Kidney epithelial cell (primary cell): Measurements from ENCODE around the gene SECTM1. TPM values are rescaled to one million over a fixed set of nuclear protein-coding genes. Genes with fewer than 3 reads are reported as not detected.

Experiments
- DNase-seq: peaks from one replicate; pipeline ENCODE4 v3.0.0-alpha.2; 2010; ENCODE audit warnings: low read depth
- H3K27me3 ChIP-seq: 2 replicates; pipeline ENCODE4 v1.6.0; 2011; ENCODE audit warnings: low read length; ENCODE audit not compliant: control insufficient read depth, insufficient read depth
- H3K36me3 ChIP-seq: 2 replicates; pipeline ENCODE4 v1.5.1; 2011; ENCODE audit warnings: low read length; ENCODE audit not compliant: control insufficient read depth, insufficient read depth
- H3K4me3 ChIP-seq: 2 replicates; pipeline ENCODE4 v1.5.1; 2011; ENCODE audit warnings: low read depth, mild to moderate bottlenecking, control low read depth, low read length
- total RNA-seq: library from RNA; depleted of rRNA; stranded (reverse); fragments of >200 nt; gene quantifications from 2 replicates; pipeline ENCODE4 v1.2.3, GENCODE V29; 2015
- TF ChIP-seq, protein P1 (sequence below): IDR thresholded peaks from 2 replicates; pipeline ENCODE4 v1.5.1; 2011; ENCODE audit warnings: mild to moderate bottlenecking, moderate library complexity, low read length, control low read depth, inconsistent platforms; ENCODE audit not compliant: insufficient read depth, poor library complexity, severe bottlenecking

Gene SECTM1
- total RNA-seq, 1 donor from 2014 or later: not detected

DNA sequence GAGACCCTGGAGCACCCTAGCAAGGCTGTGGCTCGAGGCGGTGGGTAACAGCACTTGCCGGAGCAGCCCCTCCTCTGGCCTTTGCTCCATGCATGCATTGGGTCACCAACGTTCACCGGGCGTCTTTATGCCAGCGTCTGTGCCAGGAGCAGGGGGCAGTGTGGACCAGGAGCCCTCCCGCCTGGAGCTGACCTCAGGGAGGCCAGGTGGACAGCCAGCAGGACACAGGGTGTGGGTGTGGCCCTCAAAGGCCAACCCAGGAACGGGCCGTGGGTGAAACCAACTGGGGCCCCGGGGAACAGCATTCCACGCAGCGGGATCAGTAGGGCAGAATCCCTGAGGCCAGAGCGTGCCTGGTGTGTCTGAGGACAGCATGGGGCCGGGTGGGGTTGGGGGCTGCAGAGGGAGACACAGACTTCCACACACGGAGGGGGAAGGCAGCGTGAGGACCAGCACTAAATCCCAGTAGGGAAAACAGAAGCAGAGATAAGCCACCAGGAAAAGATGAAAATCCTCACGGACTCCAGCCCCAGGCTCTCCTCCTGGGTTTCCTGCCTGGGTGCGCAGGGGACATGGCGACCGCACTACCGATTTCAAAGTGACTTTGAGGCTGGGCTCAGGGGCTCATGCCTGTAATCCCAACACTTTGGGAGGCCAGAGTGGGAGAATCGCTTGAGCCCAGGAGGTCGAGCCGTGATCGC lies 13.3 kb downstream of the SECTM1 start:
- H3K27me3 ChIP-seq: peaks cover 37% of the 10 kb centered on the region
- no peak overlapping the region for H3K4me3 ChIP-seq
- TF ChIP-seq, protein P1, sequence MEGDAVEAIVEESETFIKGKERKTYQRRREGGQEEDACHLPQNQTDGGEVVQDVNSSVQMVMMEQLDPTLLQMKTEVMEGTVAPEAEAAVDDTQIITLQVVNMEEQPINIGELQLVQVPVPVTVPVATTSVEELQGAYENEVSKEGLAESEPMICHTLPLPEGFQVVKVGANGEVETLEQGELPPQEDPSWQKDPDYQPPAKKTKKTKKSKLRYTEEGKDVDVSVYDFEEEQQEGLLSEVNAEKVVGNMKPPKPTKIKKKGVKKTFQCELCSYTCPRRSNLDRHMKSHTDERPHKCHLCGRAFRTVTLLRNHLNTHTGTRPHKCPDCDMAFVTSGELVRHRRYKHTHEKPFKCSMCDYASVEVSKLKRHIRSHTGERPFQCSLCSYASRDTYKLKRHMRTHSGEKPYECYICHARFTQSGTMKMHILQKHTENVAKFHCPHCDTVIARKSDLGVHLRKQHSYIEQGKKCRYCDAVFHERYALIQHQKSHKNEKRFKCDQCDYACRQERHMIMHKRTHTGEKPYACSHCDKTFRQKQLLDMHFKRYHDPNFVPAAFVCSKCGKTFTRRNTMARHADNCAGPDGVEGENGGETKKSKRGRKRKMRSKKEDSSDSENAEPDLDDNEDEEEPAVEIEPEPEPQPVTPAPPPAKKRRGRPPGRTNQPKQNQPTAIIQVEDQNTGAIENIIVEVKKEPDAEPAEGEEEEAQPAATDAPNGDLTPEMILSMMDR: no peak
- no peaks in the 10 kb centered on the region for H3K36me3 ChIP-seq
- no peak for DNase-seq

DNA sequence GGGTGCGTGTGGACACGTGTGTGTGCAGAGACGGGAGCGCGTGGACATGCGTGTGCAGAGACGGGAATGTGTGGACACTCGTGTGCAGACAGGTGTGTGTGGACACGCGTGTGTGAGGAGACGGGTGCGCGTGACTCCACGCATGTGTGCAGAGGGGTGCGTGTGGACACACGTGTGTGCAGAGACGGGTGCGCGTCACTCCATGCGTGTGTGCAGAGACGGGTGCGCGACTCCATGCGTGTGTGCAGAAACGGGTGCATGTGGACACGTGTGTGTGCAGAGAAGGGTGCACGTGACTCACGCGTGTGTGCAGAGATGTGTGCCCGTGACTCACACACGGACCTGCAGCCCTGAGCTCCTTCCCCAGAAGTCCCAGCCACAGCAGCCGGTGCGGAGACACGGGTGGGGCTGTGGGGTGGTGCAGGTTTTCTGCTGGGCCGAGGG lies 13.9 kb downstream of the SECTM1 start:
- no peaks in the 10 kb centered on the region for H3K36me3 ChIP-seq
- no peak for DNase-seq
- no peak overlapping the region for H3K4me3 ChIP-seq
- H3K27me3 ChIP-seq: peaks cover 40% of the 10 kb centered on the region
- TF ChIP-seq, protein P1: no peak

DNA sequence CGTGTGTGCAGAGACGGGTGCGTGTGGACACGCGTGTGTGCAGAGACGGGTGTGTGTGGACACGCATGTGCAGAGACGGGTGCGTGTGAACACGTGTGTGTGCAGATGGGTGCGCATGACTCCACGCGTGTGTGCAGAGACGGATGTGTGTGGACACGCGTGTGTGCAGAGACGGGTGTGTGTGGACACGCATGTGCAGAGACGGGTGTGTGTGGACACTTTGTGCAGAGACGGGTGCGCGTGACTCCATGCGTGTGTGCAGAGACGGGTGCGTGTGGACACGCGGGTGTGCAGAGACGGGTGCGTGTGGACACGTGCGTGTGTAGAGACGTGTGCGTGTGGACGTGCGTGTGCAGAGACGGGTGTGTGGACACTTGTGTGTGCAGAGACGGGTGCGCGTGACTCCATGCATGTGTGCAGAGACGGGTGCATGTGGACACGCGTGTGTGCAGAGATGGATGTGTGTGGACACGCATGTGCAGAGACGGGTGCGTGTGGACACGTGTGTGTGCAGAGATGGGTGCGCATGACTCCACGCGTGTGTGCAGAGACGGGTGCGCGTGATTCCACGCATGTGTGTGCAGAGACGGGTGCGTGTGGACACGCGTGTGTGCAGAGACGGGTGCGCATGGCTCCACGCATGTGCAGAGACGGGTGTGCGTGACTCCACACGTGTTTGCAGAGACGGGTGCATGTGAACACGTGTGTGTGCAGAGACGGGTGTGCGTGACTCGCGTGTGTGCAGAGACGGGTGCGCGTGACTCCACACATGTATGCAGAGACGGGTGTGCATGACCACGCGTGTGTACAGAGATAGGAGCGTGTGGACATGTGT lies 14.6 kb downstream of the SECTM1 start:
- DNase-seq: no peak
- H3K27me3 ChIP-seq: peaks cover 44% of the 10 kb centered on the region
- H3K4me3 ChIP-seq: no peak overlapping the region
- TF ChIP-seq, protein P1: no peak
- no peaks in the 10 kb centered on the region for H3K36me3 ChIP-seq

DNA sequence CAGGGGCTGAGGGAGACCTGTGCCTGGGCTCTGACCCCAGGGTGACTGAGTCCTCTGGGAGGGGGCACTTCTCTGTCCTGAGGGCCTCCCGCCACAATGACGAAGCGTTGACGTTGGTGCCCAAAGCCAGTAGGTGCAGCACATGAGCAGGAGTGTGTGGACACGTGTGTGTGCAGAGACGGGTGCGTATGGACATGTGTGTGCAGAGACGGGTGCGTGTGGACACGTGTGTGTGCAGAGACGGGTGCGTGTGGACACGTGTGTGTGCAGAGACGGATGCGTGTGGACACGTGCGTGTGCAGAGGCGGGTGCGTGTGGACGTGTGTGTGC lies 15.4 kb downstream of the SECTM1 start:
- peaks cover 44% of the 10 kb centered on the region for H3K27me3 ChIP-seq
- no peak overlapping the region for H3K4me3 ChIP-seq
- no peaks in the 10 kb centered on the region for H3K36me3 ChIP-seq
- no peak for DNase-seq
- TF ChIP-seq, protein P1: no peak

DNA sequence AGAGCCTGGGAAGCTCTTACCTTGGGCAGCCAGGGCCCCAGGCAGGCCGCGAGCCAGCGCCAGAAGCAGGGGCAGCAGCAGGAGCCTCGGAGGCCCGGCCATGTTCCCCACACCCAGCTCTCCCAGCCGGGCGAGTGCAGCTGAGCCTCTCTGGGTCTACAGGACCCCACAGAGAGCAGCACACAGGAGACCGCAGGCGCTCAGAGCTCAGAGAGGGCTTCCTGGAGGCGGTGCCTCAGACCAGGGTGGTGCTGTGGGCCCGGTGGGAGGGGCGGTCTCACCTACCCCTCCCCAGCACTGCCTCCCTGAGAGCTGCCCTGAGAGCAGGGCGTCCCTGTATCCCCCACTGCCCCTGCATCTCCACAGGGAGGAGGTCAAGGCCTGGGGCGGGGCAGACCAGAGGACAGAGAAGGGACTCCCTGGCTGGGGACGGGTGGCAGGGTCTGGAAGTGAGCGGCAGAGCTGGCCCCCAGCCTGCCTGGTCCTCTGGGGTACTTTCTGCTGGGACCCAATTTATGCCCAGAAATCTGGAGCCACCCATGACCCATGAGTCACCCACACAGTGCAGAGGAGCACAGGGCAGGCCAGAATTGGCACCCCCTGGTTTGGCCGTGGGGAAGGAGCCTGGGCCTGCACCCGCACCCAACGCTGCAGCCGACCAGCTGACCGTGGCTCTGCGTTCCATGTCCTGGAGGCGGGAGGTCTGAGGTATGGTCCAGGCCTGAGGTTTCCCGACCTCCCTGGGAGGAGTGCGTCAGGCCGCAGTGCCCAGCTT lies 16.0 kb downstream of the SECTM1 start, which contains the start of gene CD7:
CD7 (minus strand) TSS at position 215 of the 775 bp plus-strand sequence; CDS start at position 102, 113 bp downstream.
- TF ChIP-seq, protein P1: no peak
- Histone ChIP-seq H3K27me3 (peaks cover 41% of the 10 kb centered on the region), H3K36me3 (no peaks in the 10 kb centered on the region), H3K4me3 (no peak within 1 kb of the TSS)
- no peak for DNase-seq
